ENCODE results near the gene CDH7.

Gene CDH7

GRCh38 chr18:65907281-65907680 is 156.5 kb downstream of the CDH7 start:
- H3K27ac ChIP-seq (ENCODE audit: low read depth, low read length), result no peak overlapping the region
- no peaks in the 10 kb centered on the region for H3K9me2 ChIP-seq (replicated peaks; ENCODE audit: control insufficient read depth, low read length)
- H3K9me3 ChIP-seq (ENCODE audit: control insufficient read depth, insufficient read depth, low read length), result no peaks in the 10 kb centered on the region
- no peaks in the 10 kb centered on the region for H3F3A ChIP-seq (ENCODE audit: control insufficient read depth, insufficient read depth)
- H3K4me2 ChIP-seq (ENCODE audit: low read length), result no peak overlapping the region
- H3K36me3 ChIP-seq (ENCODE audit: control insufficient read depth, low read length), result no peaks in the 10 kb centered on the region
- no peak for TF ChIP-seq EZH2phosphoT487 (IDR thresholded peaks at IDR 0.05; ENCODE audit: borderline replicate concordance, low read length)
- no peak for TF ChIP-seq CTCF (IDR thresholded peaks at IDR 0.05; ENCODE audit: low read depth, low read length, poor library complexity, severe bottlenecking)
- no peaks in the 10 kb centered on the region for H3K4me1 ChIP-seq (ENCODE audit: control insufficient read depth, low read length)
- no peak overlapping the region for H3K4me3 ChIP-seq (ENCODE audit: low read length)
- H3K27me3 ChIP-seq (ENCODE audit: control insufficient read depth, low read length), result no peaks in the 10 kb centered on the region
- H4K20me1 ChIP-seq (ENCODE audit: control insufficient read depth, insufficient read depth, low read depth, low read length), result no peaks in the 10 kb centered on the region
- no peaks in the 10 kb centered on the region for H3K79me2 ChIP-seq (ENCODE audit: control insufficient read depth, low read length)

DNA sequence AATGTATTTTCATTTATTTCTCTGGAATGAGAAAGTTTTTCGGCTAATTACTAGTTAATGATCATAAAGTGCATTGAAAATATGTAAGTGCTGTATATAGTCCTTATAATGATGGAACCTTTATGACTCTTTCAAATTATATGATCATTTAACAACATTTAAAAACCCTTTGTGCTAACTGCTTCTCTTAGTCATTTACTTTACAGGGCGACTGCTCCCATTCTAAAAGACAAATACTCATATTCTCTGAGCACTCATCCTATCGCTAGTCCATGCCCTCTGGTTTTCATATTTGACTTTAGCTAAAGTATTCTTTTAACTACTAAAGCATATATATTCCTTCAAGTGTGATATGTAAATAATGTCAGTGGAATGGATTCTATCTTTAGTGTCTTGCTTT is 168.2 kb downstream of the CDH7 start:
- H3K27me3 ChIP-seq (ENCODE audit: control insufficient read depth, low read length), result no peaks in the 10 kb centered on the region
- H3K27ac ChIP-seq (ENCODE audit: low read depth, low read length), result no peak overlapping the region
- H3F3A ChIP-seq (ENCODE audit: control insufficient read depth, insufficient read depth), result no peaks in the 10 kb centered on the region
- no peaks in the 10 kb centered on the region for H3K4me1 ChIP-seq (ENCODE audit: control insufficient read depth, low read length)
- H3K9me3 ChIP-seq (ENCODE audit: control insufficient read depth, insufficient read depth, low read length), result no peaks in the 10 kb centered on the region
- H3K36me3 ChIP-seq (ENCODE audit: control insufficient read depth, low read length), result no peaks in the 10 kb centered on the region
- H3K79me2 ChIP-seq (ENCODE audit: control insufficient read depth, low read length), result no peaks in the 10 kb centered on the region
- H3K4me3 ChIP-seq (ENCODE audit: low read length), result no peak overlapping the region
- no peaks in the 10 kb centered on the region for H3K9me2 ChIP-seq (replicated peaks; ENCODE audit: control insufficient read depth, low read length)
- H3K4me2 ChIP-seq (ENCODE audit: low read length), result no peak overlapping the region
- TF ChIP-seq EZH2phosphoT487 (IDR thresholded peaks at IDR 0.05; ENCODE audit: borderline replicate concordance, low read length) (no peak), CTCF (IDR thresholded peaks at IDR 0.05; ENCODE audit: low read depth, low read length, poor library complexity, severe bottlenecking) (no peak)
- H4K20me1 ChIP-seq (ENCODE audit: control insufficient read depth, insufficient read depth, low read depth, low read length), result no peaks in the 10 kb centered on the region

DNA sequence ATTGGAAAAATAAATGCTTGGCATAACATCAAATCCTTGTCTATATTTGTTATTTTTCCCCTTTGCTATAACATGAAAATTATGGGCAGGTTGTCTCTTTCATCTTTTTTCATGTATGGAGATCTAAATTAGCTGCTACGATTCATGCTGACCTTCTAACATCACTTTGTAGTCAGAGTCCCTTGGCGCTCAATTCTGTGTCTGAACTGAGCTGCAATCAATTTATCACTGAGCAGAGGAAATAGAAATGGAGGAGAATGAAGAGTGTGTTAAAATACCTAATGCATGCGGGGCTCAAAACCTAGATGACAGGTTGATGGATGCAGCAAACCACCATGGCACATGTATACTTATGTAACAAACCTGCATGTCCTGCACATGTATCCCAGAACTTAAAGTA is 168.9 kb downstream of the CDH7 start:
- Histone ChIP-seq H4K20me1 (ENCODE audit: control insufficient read depth, insufficient read depth, low read depth, low read length) (no peaks in the 10 kb centered on the region), H3K36me3 (ENCODE audit: control insufficient read depth, low read length) (no peaks in the 10 kb centered on the region), H3K27me3 (ENCODE audit: control insufficient read depth, low read length) (no peaks in the 10 kb centered on the region), H3K4me2 (ENCODE audit: low read length) (no peak overlapping the region), H3F3A (ENCODE audit: control insufficient read depth, insufficient read depth) (no peaks in the 10 kb centered on the region), H3K27ac (ENCODE audit: low read depth, low read length) (no peak overlapping the region), H3K9me2 (replicated peaks; ENCODE audit: control insufficient read depth, low read length) (no peaks in the 10 kb centered on the region), H3K79me2 (ENCODE audit: control insufficient read depth, low read length) (no peaks in the 10 kb centered on the region), H3K9me3 (ENCODE audit: control insufficient read depth, insufficient read depth, low read length) (no peaks in the 10 kb centered on the region), H3K4me3 (ENCODE audit: low read length) (no peak overlapping the region), H3K4me1 (ENCODE audit: control insufficient read depth, low read length) (no peaks in the 10 kb centered on the region)
- TF ChIP-seq EZH2phosphoT487 (IDR thresholded peaks at IDR 0.05; ENCODE audit: borderline replicate concordance, low read length) (no peak), CTCF (IDR thresholded peaks at IDR 0.05; ENCODE audit: low read depth, low read length, poor library complexity, severe bottlenecking) (no peak)

DNA sequence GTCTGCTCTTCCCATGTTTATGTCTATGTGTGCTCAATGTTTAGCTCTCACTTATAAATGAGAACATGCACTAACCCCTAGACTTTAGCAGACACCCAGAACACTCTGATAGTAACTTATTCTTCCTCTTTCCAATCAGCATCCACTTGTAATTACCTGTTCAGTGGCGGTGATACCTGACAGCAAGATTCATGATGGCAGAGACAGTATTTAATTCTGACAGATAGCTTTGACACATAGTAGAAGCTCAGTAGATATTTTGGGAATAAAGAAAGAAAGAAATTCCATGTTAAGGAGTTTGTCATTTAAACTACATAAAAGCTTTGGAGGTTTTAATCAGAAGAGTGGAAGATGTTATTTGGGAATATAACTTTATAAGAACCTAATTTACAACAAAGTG is 171.3 kb downstream of the CDH7 start:
- Histone ChIP-seq H4K20me1 (ENCODE audit: control insufficient read depth, insufficient read depth, low read depth, low read length) (no peaks in the 10 kb centered on the region), H3K27ac (ENCODE audit: low read depth, low read length) (no peak overlapping the region), H3K27me3 (ENCODE audit: control insufficient read depth, low read length) (no peaks in the 10 kb centered on the region), H3K4me3 (ENCODE audit: low read length) (no peak overlapping the region), H3K4me1 (ENCODE audit: control insufficient read depth, low read length) (no peaks in the 10 kb centered on the region), H3F3A (ENCODE audit: control insufficient read depth, insufficient read depth) (no peaks in the 10 kb centered on the region), H3K36me3 (ENCODE audit: control insufficient read depth, low read length) (no peaks in the 10 kb centered on the region), H3K4me2 (ENCODE audit: low read length) (no peak overlapping the region), H3K9me2 (replicated peaks; ENCODE audit: control insufficient read depth, low read length) (no peaks in the 10 kb centered on the region), H3K79me2 (ENCODE audit: control insufficient read depth, low read length) (no peaks in the 10 kb centered on the region), H3K9me3 (ENCODE audit: control insufficient read depth, insufficient read depth, low read length) (no peaks in the 10 kb centered on the region)
- TF ChIP-seq EZH2phosphoT487 (IDR thresholded peaks at IDR 0.05; ENCODE audit: borderline replicate concordance, low read length) (no peak), CTCF (IDR thresholded peaks at IDR 0.05; ENCODE audit: low read depth, low read length, poor library complexity, severe bottlenecking) (no peak)

Data from DOHH2 (cell line).